K562 (cell line): ENCODE data around the gene PRRT2. TPM values are rescaled to one million over a fixed set of nuclear protein-coding genes. Genes with fewer than 3 reads are reported as not detected.

ENCODE experiments used
- CBFA2T3 ChIP-seq: fragments of 450-650 bp; IDR thresholded peaks from 2 replicates; pipeline ENCODE4 v1.6.1; 2017
- CC2D1A ChIP-seq: fragments of 450-650 bp; IDR thresholded peaks from 2 replicates; pipeline ENCODE4 v1.6.1; 2017; ENCODE audit warnings: mild to moderate bottlenecking
- CHCHD3 ChIP-seq: fragments of 250-450 bp; sonication (Bioruptor Pico); IDR thresholded peaks from 2 replicates; pipeline ENCODE4 v2.1.2; 2022; ENCODE audit warnings: mild to moderate bottlenecking
- DMBX1 ChIP-seq: fragments of 250-450 bp; sonication (Bioruptor Pico); IDR thresholded peaks from 2 replicates; pipeline ENCODE4 v1.8.0; 2022; ENCODE audit warnings: inconsistent platforms, mild to moderate bottlenecking, moderate library complexity, borderline replicate concordance
- FOXK2 ChIP-seq, 2 experiments: fragments of 450-650 bp; IDR thresholded peaks in 1 of 2; conservative IDR thresholded peaks in 1 of 2; 2 replicates each; pipeline ENCODE4 v1.6.1; 2016; ENCODE audit warnings: low read depth in 2 of 2, mild to moderate bottlenecking in 1 of 2
- HEY1 ChIP-seq: fragments of 250-450 bp; sonication (Bioruptor Pico); IDR thresholded peaks from 2 replicates; pipeline ENCODE4 v1.5.0; 2020; ENCODE audit warnings: mild to moderate bottlenecking, moderate library complexity, borderline replicate concordance
- MAFF ChIP-seq: IDR thresholded peaks from 2 replicates; pipeline ENCODE4 v1.6.1; 2012; ENCODE audit warnings: low read length, improper control_type of control experiment
- MCM3 ChIP-seq: fragments of 450-650 bp; IDR thresholded peaks from 2 replicates; pipeline ENCODE4 v1.6.1; 2016
- NFE2 ChIP-seq: IDR thresholded peaks from 2 replicates; pipeline ENCODE4 v1.6.1; 2014; ENCODE audit warnings: antibody characterized with exemption, low read depth
- NUFIP1 ChIP-seq: fragments of 450-650 bp; IDR thresholded peaks from 2 replicates; pipeline ENCODE4 v1.6.1; 2018; ENCODE audit not compliant: partially characterized antibody
- PCBP1 ChIP-seq: fragments of 200-400 bp; formaldehyde crosslinking; IDR thresholded peaks from 2 replicates; pipeline ENCODE4 v1.6.1; 2018; ENCODE audit warnings: mild to moderate bottlenecking, low read depth, low read length; ENCODE audit not compliant: poor library complexity, severe bottlenecking
- RAD51 ChIP-seq: fragments of 450-650 bp; IDR thresholded peaks from 2 replicates; pipeline ENCODE4 v1.7.1; 2016; ENCODE audit warnings: low read depth, mild to moderate bottlenecking, borderline replicate concordance
- SETDB1 ChIP-seq: IDR thresholded peaks from one replicate; pipeline ENCODE4 v1.6.1; 2012; ENCODE audit warnings: low read length, control low read depth, inconsistent platforms
- SIN3A ChIP-seq, 2 experiments: fragments of 150-350 bp in 1 of 2; IDR thresholded peaks; 2 replicates each; pipeline ENCODE4 v1.6.1; 2011 to 2016; ENCODE audit warnings: borderline replicate concordance in 2 of 2, low read depth in 2 of 2, low read length in 2 of 2, mild to moderate bottlenecking in 2 of 2, moderate library complexity in 2 of 2; ENCODE audit not compliant: control insufficient read depth in 1 of 2
- STAG1 ChIP-seq: sonication (generic); formaldehyde crosslinking; IDR thresholded peaks from 2 replicates; pipeline ENCODE4 v1.5.0; 2020; ENCODE audit warnings: missing genetic modification reagents, borderline replicate concordance
- TARDBP ChIP-seq: fragments of 450-650 bp; IDR thresholded peaks from 2 replicates; pipeline ENCODE4 v1.6.1; 2016
- U2AF1 ChIP-seq: fragments of 200-400 bp; formaldehyde crosslinking; optimal IDR thresholded peaks from 2 replicates; pipeline ENCODE3; 2017; ENCODE audit warnings: mild to moderate bottlenecking, low read depth, low read length, moderate library complexity
- ZNF589 ChIP-seq: fragments of 200-800 bp; sonication (Bioruptor generic); IDR thresholded peaks from 2 replicates; pipeline ENCODE4 v1.6.1; 2016; ENCODE audit warnings: low read depth, missing genetic modification characterization, missing compliant biosample characterization
- ZSCAN32 ChIP-seq: fragments of 450-650 bp; formaldehyde crosslinking; IDR thresholded peaks from 2 replicates; pipeline ENCODE4 v1.4.0; 2020; ENCODE audit warnings: mild to moderate bottlenecking, moderate library complexity
- polyA plus RNA-seq, 8 experiments: library from polyadenylated mRNA; depleted of rRNA in 4 of 8; stranded (reverse) in 5 of 8; unstranded in 3 of 8; fragments of >200 nt; fragmentation: Nextera tagmentation in 2 of 8; fragmentation: Illumina TruSeq in 1 of 8; extraction: Ambion mirVana in 2 of 8; extraction: Trizol in 1 of 8; gene quantifications; 2 replicates each; pipeline versions ENCODE4 v1.2.1 to v1.2.3, GENCODE V29; 2011 to 2014; ENCODE audit warnings: inconsistent platforms in 1 of 8, missing spikeins in 1 of 8
- total RNA-seq, 7 experiments: library from RNA; depleted of rRNA in 6 of 7; stranded (reverse); fragments of >200 nt in 6 of 7; fragmentation: Illumina TruSeq in 2 of 7; extraction: Trizol in 2 of 7; gene quantifications; 2 replicates each; pipeline versions ENCODE4 v1.2.1 to v1.2.3, GENCODE V29; 2011 to 2021; ENCODE audit warnings: low replicate concordance in 1 of 7
- TF ChIP-seq, protein P1 (sequence below), 3 experiments: IDR thresholded peaks in 2 of 3; conservative IDR thresholded peaks in 1 of 3; 2 replicates each; pipeline ENCODE4 v1.5.1; 2011 to 2012; ENCODE audit warnings: low read length in 3 of 3, mild to moderate bottlenecking in 3 of 3, control low read depth in 2 of 3, improper control_type of control experiment in 1 of 3, inconsistent platforms in 1 of 3, low read depth in 1 of 3, mixed read lengths in 1 of 3, moderate library complexity in 1 of 3; ENCODE audit not compliant: insufficient read depth in 2 of 3
- TF ChIP-seq, protein P2 (sequence below), 2 experiments: fragments of 250-450 bp in 1 of 2; fragments of 450-650 bp in 1 of 2; sonication (Bioruptor Pico) in 1 of 2; IDR thresholded peaks; 2 replicates each; pipeline versions ENCODE4 v1.6.1 to v1.8.0; 2016 to 2021; ENCODE audit warnings: mild to moderate bottlenecking in 2 of 2, moderate library complexity in 2 of 2, missing compliant biosample characterization in 1 of 2, missing genetic modification characterization in 1 of 2
- TF ChIP-seq, protein P3 (sequence below): fragments of 450-650 bp; IDR thresholded peaks from 2 replicates; pipeline ENCODE4 v1.6.1; 2018; ENCODE audit warnings: mild to moderate bottlenecking, low read depth; ENCODE audit not compliant: partially characterized antibody
- TF ChIP-seq, protein P4 (sequence below): fragments of 450-650 bp; IDR thresholded peaks from 2 replicates; pipeline ENCODE4 v1.6.1; 2017; ENCODE audit warnings: mild to moderate bottlenecking, moderate library complexity

PRRT2 gene
- total and polyA plus RNA-seq, 9 of the 15 experiments (the other 6 are each of a cell fraction or from before 2014, with no cell fraction given): 0.11 to 1.0 (median 0.42) TPM; not detected in 2

DNA sequence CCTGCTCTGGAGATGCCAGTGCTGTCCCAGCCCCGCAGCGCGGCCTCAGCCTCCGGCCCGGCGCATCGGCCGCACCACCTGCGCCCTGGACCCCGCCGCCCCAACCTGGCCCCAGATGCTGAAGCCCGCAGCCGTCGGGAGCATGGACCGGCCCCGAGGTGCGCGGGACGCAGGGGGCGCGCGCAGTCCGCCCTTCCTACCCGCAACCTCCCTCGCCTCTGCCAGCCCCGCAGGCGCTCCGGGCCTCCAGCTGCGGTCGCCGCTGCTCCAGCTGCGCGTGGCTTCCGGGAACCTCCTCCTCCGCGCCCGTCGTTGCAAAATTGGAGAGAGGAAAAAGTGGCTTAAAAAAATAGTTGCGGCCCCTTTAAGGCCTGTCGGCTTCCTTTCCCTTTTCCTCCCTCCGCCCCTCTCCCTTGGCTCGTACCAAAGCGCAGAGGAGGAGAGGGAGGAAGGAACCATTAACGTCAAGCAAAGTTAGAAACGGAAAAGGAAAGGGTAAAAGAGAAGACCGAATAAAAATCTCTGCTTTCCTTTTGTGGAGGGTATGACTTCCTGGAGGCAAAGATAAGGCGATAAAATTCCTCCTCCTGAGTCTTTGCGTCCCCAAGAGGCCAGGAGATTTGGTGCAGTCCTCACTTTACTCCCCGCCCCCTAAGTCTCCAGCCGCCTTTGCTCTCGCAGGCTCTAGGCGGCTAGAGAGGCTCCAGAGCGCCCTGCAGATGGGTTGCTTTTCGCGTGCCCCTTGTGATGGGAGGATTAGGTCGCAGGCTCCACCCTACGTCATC is 51.1 kb downstream of the PRRT2 start, which contains the start of gene CDIPT (continued):
- TF ChIP-seq SIN3A (IDR thresholded peaks at IDR 0.05; ENCODE audit: borderline replicate concordance in 2 of 2, control insufficient read depth in 1 of 2, low read depth in 2 of 2, low read length in 2 of 2): peak; percentile 67 to 95; a peak in 2 of 4 replicates
- TF ChIP-seq HEY1 (CRISPR knock-in tag): peak; percentile 59; the same call in 1 of the 2 replicates
- no peak; the same call in 1 of the 2 replicates for TF ChIP-seq RAD51
- peak; percentile 82 for TF ChIP-seq MAFF
- TF ChIP-seq, protein P1, sequence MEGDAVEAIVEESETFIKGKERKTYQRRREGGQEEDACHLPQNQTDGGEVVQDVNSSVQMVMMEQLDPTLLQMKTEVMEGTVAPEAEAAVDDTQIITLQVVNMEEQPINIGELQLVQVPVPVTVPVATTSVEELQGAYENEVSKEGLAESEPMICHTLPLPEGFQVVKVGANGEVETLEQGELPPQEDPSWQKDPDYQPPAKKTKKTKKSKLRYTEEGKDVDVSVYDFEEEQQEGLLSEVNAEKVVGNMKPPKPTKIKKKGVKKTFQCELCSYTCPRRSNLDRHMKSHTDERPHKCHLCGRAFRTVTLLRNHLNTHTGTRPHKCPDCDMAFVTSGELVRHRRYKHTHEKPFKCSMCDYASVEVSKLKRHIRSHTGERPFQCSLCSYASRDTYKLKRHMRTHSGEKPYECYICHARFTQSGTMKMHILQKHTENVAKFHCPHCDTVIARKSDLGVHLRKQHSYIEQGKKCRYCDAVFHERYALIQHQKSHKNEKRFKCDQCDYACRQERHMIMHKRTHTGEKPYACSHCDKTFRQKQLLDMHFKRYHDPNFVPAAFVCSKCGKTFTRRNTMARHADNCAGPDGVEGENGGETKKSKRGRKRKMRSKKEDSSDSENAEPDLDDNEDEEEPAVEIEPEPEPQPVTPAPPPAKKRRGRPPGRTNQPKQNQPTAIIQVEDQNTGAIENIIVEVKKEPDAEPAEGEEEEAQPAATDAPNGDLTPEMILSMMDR (IDR thresholded peaks at IDR 0.05 in 2 of 3, conservative IDR thresholded peaks at IDR 0.05 in 1 of 3; ENCODE audit: insufficient read depth in 2 of 3, low read depth in 1 of 3, low read length in 3 of 3): peak; percentile 87 to 91 (median 90)
- TF ChIP-seq U2AF1: peak; percentile 48
- TF ChIP-seq SETDB1: no peak
- peak; percentile 19; the same call in 1 of the 2 replicates for TF ChIP-seq STAG1 (CRISPR knock-in tag)
- peak; percentile 51 for TF ChIP-seq CBFA2T3
- TF ChIP-seq, protein P2, sequence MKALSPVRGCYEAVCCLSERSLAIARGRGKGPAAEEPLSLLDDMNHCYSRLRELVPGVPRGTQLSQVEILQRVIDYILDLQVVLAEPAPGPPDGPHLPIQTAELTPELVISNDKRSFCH (CRISPR knock-in tag; IDR thresholded peaks at IDR 0.05): no peak
- TF ChIP-seq, protein P2 (tag; IDR thresholded peaks at IDR 0.05): 0 out of 2 replicates have a peak, but pooled peaks have one; percentile 8
- TF ChIP-seq NUFIP1: peak; percentile 95
- no peak for TF ChIP-seq MCM3
- TF ChIP-seq CC2D1A: peak; percentile 89
- no peak for TF ChIP-seq CHCHD3 (CRISPR knock-in tag)
- TF ChIP-seq FOXK2 (conservative IDR thresholded peaks at IDR 0.05 in 1 of 2, IDR thresholded peaks at IDR 0.05 in 1 of 2; ENCODE audit: low read depth in 2 of 2): peak in 1 of 2 experiments; percentile 100; a peak in 3 of 4 replicates
- no peak for TF ChIP-seq ZNF589
- TF ChIP-seq NFE2: peak; percentile 14; the same call in 1 of the 2 replicates
- TF ChIP-seq, protein P3, sequence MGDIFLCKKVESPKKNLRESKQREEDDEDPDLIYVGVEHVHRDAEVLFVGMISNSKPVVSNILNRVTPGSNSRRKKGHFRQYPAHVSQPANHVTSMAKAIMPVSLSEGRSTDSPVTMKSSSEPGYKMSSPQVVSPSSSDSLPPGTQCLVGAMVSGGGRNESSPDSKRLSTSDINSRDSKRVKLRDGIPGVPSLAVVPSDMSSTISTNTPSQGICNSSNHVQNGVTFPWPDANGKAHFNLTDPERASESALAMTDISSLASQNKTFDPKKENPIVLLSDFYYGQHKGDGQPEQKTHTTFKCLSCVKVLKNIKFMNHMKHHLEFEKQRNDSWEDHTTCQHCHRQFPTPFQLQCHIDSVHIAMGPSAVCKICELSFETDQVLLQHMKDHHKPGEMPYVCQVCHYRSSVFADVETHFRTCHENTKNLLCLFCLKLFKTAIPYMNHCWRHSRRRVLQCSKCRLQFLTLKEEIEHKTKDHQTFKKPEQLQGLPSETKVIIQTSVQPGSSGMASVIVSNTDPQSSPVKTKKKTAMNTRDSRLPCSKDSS: no peak
- TF ChIP-seq DMBX1: no peak
- peak; percentile 44; the same call in 1 of the 2 replicates for TF ChIP-seq TARDBP
- TF ChIP-seq, protein P4, sequence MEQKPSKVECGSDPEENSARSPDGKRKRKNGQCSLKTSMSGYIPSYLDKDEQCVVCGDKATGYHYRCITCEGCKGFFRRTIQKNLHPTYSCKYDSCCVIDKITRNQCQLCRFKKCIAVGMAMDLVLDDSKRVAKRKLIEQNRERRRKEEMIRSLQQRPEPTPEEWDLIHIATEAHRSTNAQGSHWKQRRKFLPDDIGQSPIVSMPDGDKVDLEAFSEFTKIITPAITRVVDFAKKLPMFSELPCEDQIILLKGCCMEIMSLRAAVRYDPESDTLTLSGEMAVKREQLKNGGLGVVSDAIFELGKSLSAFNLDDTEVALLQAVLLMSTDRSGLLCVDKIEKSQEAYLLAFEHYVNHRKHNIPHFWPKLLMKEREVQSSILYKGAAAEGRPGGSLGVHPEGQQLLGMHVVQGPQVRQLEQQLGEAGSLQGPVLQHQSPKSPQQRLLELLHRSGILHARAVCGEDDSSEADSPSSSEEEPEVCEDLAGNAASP: no peak
- TF ChIP-seq PCBP1: peak; percentile 39
- no peak for TF ChIP-seq ZSCAN32 (CRISPR knock-in tag)
